WTC11 (cell line): ENCODE data around the gene MTFR2. TPM values are rescaled to one million over a fixed set of nuclear protein-coding genes. Genes with fewer than 3 reads are reported as not detected.

Experiments used
- AFF4 ChIP-seq: sonication (generic); formaldehyde crosslinking; IDR thresholded peaks from 2 replicates; pipeline ENCODE4 v1.8.1; 2023; ENCODE audit warnings: mild to moderate bottlenecking, missing genetic modification reagents, borderline replicate concordance
- AR ChIP-seq: fragments of 250-450 bp; sonication (Bioruptor Pico); IDR thresholded peaks from 2 replicates; pipeline ENCODE4 v1.9.0; 2021; ENCODE audit warnings: mild to moderate bottlenecking
- ATF6 ChIP-seq: sonication (generic); formaldehyde crosslinking; IDR thresholded peaks from 2 replicates; pipeline ENCODE4 v1.8.1; 2023; ENCODE audit warnings: mild to moderate bottlenecking, missing genetic modification reagents
- CREB1 ChIP-seq: sonication (generic); formaldehyde crosslinking; IDR thresholded peaks from 2 replicates; pipeline ENCODE4 v1.8.0; 2023; ENCODE audit warnings: mild to moderate bottlenecking, missing genetic modification reagents
- E2F1 ChIP-seq: sonication (generic); formaldehyde crosslinking; IDR thresholded peaks from 2 replicates; pipeline ENCODE4 v1.8.0; 2022; ENCODE audit warnings: mild to moderate bottlenecking, missing genetic modification reagents
- ELF4 ChIP-seq: sonication (generic); formaldehyde crosslinking; IDR thresholded peaks from 2 replicates; pipeline ENCODE4 v1.8.1; 2022; ENCODE audit warnings: low read depth, mild to moderate bottlenecking, moderate library complexity, missing genetic modification reagents
- EMX1 ChIP-seq: fragments of 250-450 bp; sonication (Bioruptor Pico); IDR thresholded peaks from 2 replicates; pipeline ENCODE4 v1.8.0; 2021; ENCODE audit warnings: mild to moderate bottlenecking
- ETV6 ChIP-seq: sonication (generic); formaldehyde crosslinking; IDR thresholded peaks from 2 replicates; pipeline ENCODE4 v1.8.1; 2022; ENCODE audit warnings: mild to moderate bottlenecking, missing genetic modification reagents
- FOXJ3 ChIP-seq: sonication (generic); formaldehyde crosslinking; IDR thresholded peaks from 2 replicates; pipeline ENCODE4 v1.9.0; 2021; ENCODE audit warnings: missing genetic modification reagents, mild to moderate bottlenecking, borderline replicate concordance
- HMGA2 ChIP-seq: fragments of 250-450 bp; sonication (Bioruptor Pico); IDR thresholded peaks from 2 replicates; pipeline ENCODE4 v1.4.0; 2021; ENCODE audit warnings: mild to moderate bottlenecking, moderate library complexity
- IRF1 ChIP-seq: sonication (generic); formaldehyde crosslinking; IDR thresholded peaks from 2 replicates; pipeline ENCODE4 v1.8.0; 2023; ENCODE audit warnings: missing genetic modification reagents
- NFATC4 ChIP-seq: fragments of 250-450 bp; sonication (Bioruptor Pico); IDR thresholded peaks from 2 replicates; pipeline ENCODE4 v1.9.0; 2021; ENCODE audit warnings: mild to moderate bottlenecking
- NFYB ChIP-seq: sonication (generic); formaldehyde crosslinking; conservative IDR thresholded peaks from 2 replicates; pipeline ENCODE4 v1.8.0; 2022; ENCODE audit warnings: low read depth, missing genetic modification reagents
- SMAD3 ChIP-seq: sonication (generic); formaldehyde crosslinking; IDR thresholded peaks from 2 replicates; pipeline ENCODE4 v1.8.0; 2022; ENCODE audit warnings: missing genetic modification reagents, mild to moderate bottlenecking, borderline replicate concordance
- USF1 ChIP-seq: sonication (generic); formaldehyde crosslinking; IDR thresholded peaks from 2 replicates; pipeline ENCODE4 v1.8.0; 2022; ENCODE audit warnings: mild to moderate bottlenecking, missing genetic modification reagents
- ZBTB21 ChIP-seq: sonication (generic); formaldehyde crosslinking; IDR thresholded peaks from 2 replicates; pipeline ENCODE4 v1.8.1; 2023; ENCODE audit warnings: mild to moderate bottlenecking, missing genetic modification reagents, borderline replicate concordance
- ZMAT4 ChIP-seq: fragments of 250-450 bp; sonication (Bioruptor Pico); IDR thresholded peaks from 2 replicates; pipeline ENCODE4 v1.9.0; 2021; ENCODE audit warnings: mild to moderate bottlenecking
- ZNF281 ChIP-seq: sonication (generic); formaldehyde crosslinking; IDR thresholded peaks from 2 replicates; pipeline ENCODE4 v1.8.0; 2023; ENCODE audit warnings: mild to moderate bottlenecking, missing genetic modification reagents
- ZNF317 ChIP-seq: sonication (generic); formaldehyde crosslinking; IDR thresholded peaks from 2 replicates; pipeline ENCODE4 v1.8.1; 2023; ENCODE audit warnings: low read depth, mild to moderate bottlenecking, moderate library complexity, missing genetic modification reagents, borderline replicate concordance
- ZNF425 ChIP-seq: fragments of 250-450 bp; sonication (Bioruptor Pico); conservative IDR thresholded peaks from 2 replicates; pipeline ENCODE4 v1.9.0; 2021; ENCODE audit warnings: mild to moderate bottlenecking
- total RNA-seq: library from RNA; stranded (reverse); gene quantifications from 3 replicates; pipeline ENCODE4 v1.2.3, GENCODE V29; 2021

MTFR2 gene
- total RNA-seq, 1 experiment from 2014 or later = 8.5 TPM

GRCh38 chr6:136289579-136290409 is 39.7 kb upstream of the MTFR2 start, which contains the start of gene BCLAF1 (continued):
- TF ChIP-seq AR (CRISPR knock-in tag) (peak; percentile 59; the same call in 1 of the 2 replicates), FOXJ3 (no peak), CREB1 (no peak; the same call in 1 of the 2 replicates), SMAD3 (CRISPR knock-in tag) (no peak), NFYB (CRISPR knock-in tag) (no peak), NFATC4 (CRISPR knock-in tag) (0 out of 2 replicates have a peak, but pooled peaks have one; percentile 50), ZMAT4 (CRISPR knock-in tag) (no peak), EMX1 (no peak; the same call in 1 of the 2 replicates), ZNF317 (CRISPR knock-in tag) (no peak), IRF1 (no peak), ZBTB21 (CRISPR knock-in tag) (no peak), AFF4 (no peak), ZNF425 (CRISPR knock-in tag) (no peak), ELF4 (CRISPR knock-in tag) (no peak), HMGA2 (CRISPR knock-in tag) (no peak), ETV6 (CRISPR knock-in tag) (peak; percentile 93), USF1 (CRISPR knock-in tag) (no peak; the same call in 1 of the 2 replicates), ATF6 (no peak), ZNF281 (CRISPR knock-in tag) (no peak), E2F1 (no peak)
